Stimulated activated CD4-positive, alpha-beta T cell treated with anti-CD3 and anti-CD28 coated beads, Interleukin-4, amount 100 ng/mL, for 48 hours (primary cell): ENCODE results near the gene SYNPO2.
"Not testable (repeated sequence)": the region's sequence is repeated elsewhere in the genome, so short reads cannot be mapped to it uniquely, and the experiment has no call there.

Experiments
- DNase-seq, 2 donors: peaks; one replicate each; pipeline ENCODE4 v3.0.0-alpha.2; 2020; ENCODE audit warnings: low read depth in 2 of 2

The SYNPO2 gene

DNA sequence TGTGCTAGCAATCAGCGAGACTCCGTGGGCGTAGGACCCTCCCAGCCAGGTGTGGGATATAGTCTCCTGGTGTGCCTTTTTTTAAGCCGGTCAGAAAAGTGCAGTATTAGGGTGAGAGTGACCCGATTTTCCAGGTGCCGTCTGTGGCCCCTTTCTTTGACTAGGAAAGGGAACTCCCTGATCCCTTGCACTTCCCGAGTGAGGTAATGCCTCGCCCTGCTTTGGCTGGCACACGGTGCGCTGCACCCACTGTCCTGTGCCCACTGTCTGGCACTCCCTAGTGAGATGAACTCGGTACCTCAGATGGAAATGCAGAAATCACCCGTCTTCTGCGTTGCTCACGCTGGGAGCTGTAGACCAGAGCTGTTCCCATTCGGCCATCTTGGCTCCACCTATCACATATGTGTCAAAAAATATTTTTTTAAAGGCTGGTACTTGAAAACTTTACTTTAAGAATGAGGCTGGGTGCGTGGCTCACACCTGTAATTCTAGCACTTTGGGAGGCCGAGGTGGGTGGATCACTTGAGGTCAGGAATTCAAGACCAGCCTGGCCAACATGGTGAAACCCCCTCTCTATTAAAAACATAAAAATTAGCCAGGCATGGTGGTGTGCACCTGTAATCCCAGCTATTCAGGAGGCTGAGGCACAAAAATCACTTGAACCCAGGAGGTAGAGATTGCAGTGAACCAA lies 179.2 kb downstream of the SYNPO2 start:
- DNase-seq = not testable (repeated sequence)

DNA sequence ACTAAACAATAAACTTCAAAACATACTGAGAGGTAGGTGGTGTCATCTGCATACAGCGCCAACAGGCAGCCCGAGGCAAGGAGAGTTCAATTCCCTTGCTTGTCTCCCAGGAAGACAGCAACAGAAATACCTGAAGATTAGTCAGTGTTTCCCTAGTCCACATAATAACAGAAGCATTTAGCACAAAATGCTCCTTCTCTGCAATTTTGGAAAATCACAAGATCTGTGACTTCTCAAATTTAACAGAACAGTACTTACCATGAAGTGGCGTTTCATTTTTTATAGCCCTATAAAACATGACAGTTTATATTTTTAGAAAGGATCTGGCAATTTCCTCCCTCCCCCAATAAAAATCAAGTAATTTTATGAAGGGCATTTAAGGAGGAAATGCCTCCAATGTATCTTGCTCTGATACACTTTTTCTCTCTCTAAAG lies 179.9 kb downstream of the SYNPO2 start:
- DNase-seq = no peak

DNA sequence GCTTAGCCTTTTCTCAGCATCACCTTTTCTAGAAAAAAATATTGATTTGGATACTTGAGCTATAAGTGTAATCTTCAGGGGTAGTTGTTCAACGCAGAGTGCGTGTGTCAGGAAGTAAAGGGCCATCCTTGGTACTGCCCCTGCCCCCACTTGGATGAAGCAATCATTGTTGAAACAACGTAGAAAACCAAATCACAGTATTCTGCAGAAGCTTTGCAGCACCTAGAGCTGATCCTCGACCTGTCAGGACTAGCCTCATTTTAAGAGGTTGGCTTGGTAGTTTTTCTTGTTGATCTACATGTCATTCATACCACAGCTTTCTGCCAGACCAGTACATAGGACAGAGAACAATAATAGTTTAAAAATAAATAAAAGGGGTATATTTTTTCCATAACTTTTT lies 181.6 kb downstream of the SYNPO2 start:
- DNase-seq = no peak

DNA sequence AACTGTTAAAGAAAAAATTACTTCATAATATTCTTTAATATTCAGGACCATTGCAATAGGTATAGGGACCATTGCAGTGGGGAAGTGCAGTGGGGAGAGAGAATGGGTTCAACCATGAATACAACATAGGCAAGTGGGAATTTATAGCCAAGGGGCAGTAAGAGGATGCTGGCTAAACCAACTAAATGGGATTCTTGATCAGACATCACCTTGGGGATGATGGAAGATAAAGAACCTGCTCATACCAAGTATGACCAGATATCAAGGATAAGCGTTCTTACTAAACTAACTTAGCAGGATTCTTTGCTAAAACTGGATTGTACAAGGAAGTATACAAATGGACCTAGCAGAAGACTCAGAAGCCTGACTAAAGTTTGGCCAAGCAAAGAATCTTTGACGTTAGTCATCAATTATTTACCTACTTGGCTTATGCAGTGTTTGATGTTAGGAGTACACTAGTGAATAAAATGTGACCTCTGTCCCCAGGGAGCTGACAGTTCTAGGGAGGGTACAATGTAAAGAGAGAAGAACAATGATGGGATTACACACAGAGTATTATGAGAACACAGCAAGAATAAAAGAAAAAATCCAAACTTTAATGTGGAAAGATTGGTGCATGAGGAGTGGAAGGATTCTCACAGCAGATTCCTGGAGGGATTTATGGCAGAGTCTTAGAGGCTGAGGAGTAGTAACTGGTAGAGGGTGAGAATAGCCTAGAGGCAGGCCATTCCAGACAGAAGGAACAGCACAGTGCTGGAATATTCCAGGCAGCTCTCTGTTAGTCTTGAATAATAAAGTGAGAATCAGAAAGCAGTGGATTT lies 192.3 kb downstream of the SYNPO2 start:
- DNase-seq = no peak

DNA sequence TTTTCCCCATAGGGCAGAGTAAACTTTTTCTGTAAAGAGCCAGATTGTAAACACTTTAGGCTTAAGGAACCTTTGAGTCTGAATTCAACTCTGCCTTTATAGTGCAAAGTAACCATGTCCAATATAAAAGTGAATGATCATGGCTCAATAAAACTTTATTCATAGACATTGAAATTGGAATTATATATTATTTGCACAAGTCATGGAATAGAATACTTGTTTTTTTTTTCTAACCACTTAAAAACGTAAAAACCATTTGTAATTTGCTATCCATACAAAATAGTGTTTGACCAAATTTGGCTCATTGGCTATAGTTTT lies 192.8 kb downstream of the SYNPO2 start:
- DNase-seq = no peak

DNA sequence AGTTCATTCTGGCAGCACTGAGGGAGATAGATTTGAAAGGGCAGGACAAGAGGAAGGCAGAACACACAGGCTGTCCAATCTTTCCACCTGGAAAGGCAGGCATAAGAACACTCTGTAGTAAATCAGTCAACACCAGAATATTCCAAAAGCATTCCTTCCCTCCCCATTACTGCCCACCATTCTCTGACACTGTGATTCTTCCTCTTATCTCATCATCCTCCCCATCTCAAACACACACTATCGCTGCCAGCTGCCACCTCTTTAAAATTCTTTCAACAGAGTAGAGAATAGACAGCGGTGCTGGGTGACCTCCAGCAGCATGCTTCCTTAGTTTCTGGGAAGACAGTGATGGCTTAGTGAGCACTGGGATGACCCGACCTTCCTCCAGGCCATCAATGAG lies 193.3 kb downstream of the SYNPO2 start:
- DNase-seq = no peak

DNA sequence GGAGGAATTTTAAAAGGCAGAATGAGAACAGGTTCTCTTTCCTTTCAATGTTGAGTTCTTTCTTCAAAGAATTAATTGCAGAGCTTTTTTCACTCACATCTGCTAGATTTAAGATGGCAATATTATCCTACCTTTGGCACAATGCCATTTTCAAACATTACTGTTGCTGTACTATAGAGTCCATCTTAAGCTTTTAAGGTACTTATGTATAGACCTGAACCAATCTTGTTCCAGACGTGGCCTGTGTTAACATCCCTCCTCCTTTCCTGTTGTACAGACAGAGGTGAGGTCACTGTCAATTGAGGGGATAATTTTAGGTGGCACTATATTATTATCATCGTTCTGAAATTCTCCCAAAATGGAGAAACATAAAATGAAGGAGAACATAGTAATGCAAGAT lies 194.0 kb downstream of the SYNPO2 start:
- DNase-seq = no peak

DNA sequence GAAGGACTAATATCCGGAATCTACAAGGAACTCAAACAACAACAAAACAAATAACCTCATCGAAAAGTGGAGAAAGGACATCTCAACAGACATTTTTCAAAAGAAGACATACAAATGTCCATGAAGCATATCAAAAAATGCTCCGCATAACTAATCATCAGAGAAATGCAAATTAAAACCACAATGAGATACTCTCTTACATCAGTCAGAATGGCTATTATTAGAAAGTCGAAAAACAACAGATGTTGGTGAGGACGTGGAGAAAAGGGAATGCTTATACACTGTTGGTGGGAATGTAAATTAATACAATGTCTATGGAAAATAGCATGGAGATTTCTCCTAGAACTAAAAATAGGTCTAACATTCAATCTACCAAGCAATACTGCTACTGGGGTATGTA lies 195.9 kb downstream of the SYNPO2 start:
- DNase-seq = no peak

DNA sequence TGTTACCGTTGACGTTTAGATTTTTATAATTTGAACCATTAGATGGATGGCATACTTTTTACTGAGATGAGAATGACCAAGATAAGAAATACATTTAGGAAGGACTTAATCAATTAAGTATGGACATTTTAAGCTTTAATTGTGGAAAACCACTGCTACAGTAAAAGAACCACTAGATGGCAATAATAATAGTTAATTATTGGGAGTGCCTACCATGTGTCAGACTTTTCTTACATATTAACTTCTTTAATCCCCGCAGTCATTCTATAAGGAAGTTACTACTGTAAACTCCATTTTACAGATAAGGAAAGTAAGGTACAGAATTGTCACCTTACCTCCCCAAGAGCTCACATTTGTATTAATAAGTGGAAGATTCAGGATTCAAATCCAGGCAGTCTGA lies 198.5 kb downstream of the SYNPO2 start:
- DNase-seq = no peak

DNA sequence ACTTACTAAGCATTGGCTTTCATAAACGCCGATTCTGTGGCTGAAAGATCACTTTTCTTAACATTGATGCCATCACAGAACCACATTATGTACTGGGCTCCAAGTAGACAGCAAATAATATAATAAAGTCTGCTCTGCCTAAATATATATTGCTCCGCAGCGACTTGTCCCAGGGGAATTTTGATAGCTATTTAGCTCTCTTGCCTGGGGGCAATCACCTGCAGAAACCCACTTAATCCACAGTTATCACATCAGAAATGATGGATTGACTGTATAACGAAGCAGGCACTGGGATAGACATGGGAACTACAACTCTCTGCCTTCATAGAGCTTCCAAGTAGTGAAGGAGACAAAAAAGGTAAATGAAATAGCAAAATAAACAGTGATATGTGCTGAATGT lies 199.0 kb downstream of the SYNPO2 start:
- DNase-seq = no peak

DNA sequence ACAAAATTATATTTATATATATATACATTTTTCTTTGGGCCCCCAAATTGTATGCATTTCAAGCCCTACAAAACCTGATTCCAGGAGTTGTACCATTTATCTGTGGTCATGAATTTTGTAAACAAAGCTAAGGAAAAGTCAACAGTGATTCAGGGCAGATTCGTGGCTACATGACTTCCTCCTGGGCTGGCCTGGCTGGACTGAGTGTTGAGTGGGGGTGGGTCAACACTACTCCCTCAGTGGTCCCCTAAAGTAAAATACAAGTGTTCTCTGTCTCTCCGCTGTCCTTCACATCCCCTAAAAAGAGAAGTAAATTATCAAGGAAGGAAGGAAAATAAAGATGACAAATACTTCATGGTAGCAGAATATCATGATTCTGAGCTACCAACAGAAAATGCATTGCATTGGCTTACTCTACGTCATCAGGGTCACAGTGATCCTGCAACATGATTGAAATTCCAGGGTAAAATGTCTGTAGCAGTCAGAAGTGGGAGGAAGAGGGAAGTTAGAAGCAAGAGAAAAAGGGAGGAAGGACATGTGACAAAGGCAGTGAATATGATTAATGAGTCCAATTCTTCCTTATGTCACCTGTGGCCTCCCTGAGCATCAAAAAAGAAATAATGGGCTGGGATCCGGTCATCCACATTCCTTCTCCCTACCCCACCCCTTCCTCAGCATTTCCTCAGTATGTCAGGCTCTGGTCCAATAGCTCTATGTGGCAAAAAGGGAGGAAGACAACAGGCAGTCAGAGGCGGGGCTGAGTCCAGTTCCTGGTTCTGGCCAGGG lies 204.6 kb downstream of the SYNPO2 start:
- DNase-seq = no peak

DNA sequence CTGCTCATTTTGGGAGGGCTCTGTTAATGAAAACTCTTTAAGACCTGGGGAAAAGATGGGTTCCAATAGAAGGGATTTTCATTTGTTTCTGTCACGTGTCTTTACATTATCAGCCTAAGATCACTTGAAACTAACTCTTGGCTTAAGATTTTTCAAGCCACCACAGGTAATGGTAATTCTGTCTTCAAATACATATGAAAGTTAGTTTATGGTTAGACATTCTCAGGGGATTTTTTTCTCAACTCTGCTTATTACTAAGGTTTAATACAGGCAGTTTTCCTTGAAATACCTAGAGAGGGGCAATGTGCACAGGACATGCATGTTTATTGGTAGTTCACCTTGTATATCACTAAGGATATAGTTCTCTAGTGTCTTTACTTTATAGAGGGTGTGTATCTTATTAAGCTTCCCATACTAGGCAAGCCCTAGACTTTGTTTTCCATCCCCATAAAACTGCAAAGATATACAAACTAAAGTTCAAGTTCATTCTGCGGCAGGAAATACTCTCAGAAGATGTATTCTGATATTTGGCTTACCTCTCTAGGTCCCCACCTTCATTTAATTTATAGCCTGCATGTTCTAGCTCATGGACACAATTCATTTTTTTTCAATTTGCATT lies 208.7 kb downstream of the SYNPO2 start:
- no peak for DNase-seq

DNA sequence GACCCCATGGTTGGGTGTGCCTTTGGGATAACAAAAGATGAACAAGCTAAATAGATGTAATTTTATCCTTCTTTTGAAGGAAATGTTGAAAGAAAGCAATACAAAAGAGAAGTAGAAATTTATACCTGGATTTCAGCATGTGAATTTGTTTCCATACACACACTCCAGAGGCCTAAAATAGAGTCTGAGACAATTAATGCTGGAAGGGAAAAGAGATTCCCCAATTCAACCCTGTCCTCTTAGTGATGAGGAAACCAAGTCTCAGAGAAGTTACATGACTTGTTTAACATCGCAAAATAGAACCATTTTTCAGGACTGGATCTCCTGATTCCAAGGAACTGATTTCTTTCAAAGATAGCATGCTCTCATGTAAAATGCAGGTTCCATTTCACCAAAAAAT lies 209.7 kb downstream of the SYNPO2 start:
- DNase-seq = no peak

DNA sequence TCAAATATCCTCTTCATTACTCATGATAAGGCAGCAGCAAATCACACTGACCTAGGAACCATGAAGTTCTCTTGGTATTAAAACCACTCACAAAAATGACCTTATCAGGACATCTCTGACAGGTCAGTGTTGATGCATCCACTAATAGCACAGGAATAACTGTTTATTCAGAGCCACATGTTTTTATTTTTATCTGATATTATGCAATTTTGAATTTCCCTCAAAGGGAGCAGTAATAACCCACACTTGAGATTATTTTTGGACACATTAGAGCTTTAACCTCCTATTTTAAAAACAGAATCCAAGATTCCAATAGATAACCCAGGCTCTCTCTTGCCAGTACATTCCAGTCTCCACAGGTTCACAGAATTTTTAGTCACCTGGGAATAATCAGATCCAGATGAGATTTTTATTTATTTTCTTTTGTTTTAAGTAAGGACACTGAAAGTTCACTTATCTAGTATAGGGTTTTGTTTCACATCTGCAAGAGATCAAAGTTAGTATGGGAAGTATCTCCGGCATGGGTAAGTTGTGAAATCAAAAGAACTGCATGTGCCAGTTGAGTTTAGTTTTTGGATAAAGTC lies 210.7 kb downstream of the SYNPO2 start:
- DNase-seq = no peak

DNA sequence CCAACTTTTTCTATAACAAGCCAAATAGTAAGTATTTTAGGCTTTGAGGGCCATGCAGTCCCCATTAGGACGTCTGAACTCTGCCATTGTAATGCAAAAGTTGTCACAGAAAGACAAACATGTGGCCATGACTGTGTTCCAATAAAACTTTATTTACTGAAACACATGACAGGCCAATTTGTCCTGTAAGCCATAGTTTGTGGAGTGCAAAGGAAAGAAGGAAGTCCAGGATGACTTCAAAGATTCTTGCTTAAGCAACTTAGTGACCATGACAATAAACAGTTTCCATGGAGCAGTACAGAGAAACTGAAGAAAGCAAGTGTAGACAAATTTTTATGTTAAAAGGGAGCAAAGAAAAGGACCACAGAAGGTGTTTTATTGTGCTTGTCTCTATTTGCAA lies 212.0 kb downstream of the SYNPO2 start:
- DNase-seq = no peak

DNA sequence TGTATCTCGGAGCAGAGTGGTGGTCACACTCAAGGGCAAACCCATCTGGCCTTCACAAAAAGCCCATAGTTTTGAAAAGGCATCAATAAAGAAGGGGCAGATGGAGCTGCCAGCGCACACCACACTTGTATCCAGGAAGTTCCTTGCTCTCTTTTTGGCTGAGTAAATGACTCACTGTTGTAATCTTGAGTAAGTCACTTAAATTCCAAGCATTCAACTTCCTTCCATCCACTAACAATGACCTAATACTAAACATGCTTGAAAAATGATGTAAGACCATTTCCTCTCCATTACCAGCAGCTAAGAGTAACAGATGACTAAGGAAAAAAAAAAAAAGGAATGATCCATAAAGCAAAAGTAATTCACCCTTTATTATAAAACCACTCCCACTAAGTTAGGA lies 214.6 kb downstream of the SYNPO2 start:
- no peak for DNase-seq

DNA sequence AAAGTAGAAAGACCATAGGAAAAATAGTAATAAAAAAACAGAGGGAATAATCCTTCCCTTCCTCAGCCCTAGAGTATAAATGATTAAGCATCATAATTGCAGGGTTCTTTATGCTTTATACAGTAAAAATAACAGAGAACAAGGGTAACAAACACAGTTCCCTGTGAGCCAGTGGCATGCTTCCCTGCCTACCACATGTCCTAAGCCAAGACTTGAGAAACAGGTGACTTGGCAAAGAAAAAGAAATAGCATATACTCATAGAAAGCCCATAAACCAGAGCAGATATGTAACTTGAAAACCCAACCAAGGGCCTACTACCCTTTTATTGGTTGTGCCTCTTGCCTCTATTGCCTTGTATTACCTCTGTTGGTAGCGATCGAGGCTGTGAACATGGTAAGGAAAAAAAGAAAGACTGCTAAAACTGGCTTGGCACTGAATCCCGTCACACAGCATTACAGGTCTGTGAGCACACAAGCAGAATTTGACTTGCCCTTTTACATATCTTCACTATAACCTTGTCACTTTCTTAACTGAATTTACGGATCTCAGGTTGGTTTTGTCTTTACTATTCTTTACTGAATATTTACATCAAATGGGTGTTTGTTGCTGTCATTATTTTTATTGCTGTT lies 216.1 kb downstream of the SYNPO2 start:
- no peak for DNase-seq

DNA sequence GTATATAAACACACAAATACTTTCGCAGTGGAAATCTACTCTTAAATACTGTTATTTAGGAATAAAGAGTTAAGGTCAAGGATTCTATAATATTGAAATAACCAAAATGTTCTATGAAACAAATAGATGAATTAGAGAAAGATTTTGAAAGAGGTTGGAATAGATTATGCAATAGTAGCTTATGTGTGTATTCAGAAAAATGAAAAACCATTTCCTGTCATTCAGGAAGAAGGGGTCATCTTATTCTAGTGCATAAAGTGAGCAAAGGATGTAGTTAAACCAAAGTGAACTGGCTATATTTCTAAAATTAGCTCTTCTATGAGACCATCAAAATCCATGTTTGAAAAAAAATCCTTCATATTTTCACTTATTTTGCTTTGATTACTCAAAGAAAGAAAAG lies 217.0 kb downstream of the SYNPO2 start:
- DNase-seq = no peak

DNA sequence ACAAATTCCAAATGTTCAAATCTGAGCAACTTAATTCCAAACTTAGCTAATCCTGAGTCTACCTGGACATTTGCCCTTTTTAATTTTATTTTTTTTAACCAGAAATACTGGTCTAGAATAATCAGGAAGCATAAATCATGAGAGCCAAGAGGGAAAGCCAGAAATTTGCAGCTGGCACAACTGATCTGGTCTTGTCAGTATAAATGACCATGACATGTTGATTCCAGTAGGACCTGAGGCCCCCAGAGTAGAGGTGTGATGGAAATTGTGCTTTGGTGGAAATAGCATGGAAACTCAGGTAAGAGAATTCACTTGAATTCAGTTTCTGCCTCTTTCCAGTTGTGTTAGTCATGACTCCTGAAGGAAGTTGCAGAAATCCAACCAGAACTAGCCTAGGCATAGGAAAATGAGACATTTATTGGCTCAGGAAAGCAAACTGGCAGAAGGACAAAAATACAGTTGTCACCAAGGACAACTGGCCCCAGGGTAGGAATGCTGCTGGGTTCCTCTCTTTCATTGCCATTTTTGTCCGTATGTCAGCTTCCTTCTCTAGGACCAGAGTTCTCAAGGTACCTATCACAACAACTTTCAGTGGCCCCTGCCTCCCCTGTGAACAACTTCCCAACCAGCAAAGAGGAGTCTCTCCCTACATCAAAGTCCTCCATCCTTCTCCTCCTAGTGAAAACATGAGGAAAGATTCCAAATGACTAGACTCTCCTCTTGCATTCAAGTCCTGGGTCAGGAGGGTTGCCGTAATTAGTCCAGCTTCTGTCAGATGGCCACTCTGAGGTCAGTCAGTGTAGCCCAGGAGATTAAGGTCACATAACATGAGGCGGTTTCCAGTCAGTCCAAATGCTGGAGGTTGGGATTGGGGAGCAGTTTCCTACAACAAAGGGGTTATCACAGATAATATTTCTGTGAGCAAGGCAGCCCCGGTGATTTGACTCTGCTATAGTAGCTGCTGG lies 217.7 kb downstream of the SYNPO2 start:
- no peak for DNase-seq

DNA sequence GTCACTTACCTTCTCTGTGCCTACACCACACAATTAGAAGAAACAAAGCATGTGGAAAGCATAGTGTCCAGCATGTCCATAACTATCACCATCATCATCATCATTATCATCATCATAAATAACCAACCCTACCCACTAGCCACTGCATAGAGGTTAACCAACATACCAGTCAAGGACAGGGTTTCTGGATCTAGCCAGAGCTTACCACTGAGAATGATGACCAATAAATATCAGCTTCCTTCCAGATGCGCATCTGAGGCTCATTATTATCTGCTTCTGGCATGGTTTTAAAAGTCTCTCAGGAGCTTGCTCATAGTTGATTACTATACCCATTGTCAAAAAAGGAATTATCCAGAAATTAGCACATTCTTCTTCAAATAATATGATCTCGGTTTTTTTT lies 221.5 kb downstream of the SYNPO2 start:
- DNase-seq = no peak
